ENCODE data around the gene SOCS7.

- TF ChIP-seq CBFB (IDR thresholded peaks at IDR 0.05; ENCODE audit: low read depth) (no peak), POLR2A (IDR thresholded peaks at IDR 0.05; ENCODE audit: low read depth, low read length) (no peak), NR2C2 (IDR thresholded peaks at IDR 0.05; ENCODE audit: borderline replicate concordance, control insufficient read depth, insufficient read length, low read depth) (no peak), CBX3 (IDR thresholded peaks at IDR 0.05; ENCODE audit: borderline replicate concordance, low read depth) (no peak), PRDM15 (CRISPR knock-in tag; IDR thresholded peaks at IDR 0.05) (no peak), RAD51 (IDR thresholded peaks at IDR 0.05) (no peak), RAD21 (IDR thresholded peaks at IDR 0.05; ENCODE audit: insufficient read depth, low read depth, low read length) (no peak), CTCF (IDR thresholded peaks at IDR 0.05 in 2 of 3, conservative IDR thresholded peaks at IDR 0.05 in 1 of 3; ENCODE audit: control insufficient read depth in 2 of 3, extremely low read depth in 1 of 3, insufficient read depth in 1 of 3, low read depth in 3 of 3, low read length in 3 of 3) (no peak), ZSCAN29 (IDR thresholded peaks at IDR 0.05) (no peak), POLR2AphosphoS5 (IDR thresholded peaks at IDR 0.05; ENCODE audit: low read length) (no peak)
Observed at GRCh38 chr17:38336838-38337237, 14.8 kb upstream of the SOCS7 start.

All from GM12878 (cell line).